ENCODE data around the gene DNAJC10.
"Not testable (repeated sequence)": the region's sequence is repeated elsewhere in the genome, so short reads cannot be mapped to it uniquely, and the experiment has no call there.

DNAJC10 gene

DNA sequence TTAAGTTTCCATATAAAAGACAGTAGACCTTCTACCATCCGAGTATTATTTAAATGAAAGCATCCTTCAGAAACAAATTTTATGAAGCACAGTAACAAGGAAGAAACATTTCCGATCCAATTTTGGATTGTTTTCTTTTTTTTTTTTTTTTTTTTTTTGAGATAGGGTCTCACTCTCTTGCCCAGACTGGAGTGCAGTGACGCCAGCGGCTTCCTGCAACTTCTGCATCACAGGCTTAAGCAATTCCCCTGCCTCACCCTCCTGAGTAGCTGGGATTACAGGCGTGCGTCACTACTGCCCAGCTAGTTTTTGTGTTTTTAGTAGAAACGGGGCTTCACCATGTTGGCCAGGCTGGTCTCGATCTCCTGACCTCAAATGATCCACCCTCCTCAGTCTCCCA is 3.1 kb downstream of the DNAJC10 start:
- DNase-seq (ENCODE audit: extremely low read depth in 1 of 2, low read depth in 1 of 2), result not testable (repeated sequence)

DNA sequence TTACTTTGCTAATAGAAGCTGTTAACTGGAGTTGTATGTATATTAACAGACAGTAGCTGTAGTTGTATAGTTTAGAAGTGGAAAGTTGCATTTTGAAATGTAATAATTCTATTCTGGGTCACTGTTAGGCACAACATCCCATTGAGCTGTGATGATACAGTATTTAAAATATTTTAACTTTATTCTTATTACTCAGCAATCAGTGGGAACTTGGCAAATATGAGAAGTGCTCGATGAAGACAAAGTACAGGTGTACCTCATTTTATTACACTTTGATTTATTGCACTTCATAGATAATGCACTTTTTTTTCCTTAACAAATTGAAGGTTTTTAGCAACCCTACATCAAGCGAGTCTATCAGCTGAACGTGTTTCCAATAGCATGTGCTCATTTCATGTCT is 8.6 kb downstream of the DNAJC10 start:
- DNase-seq (ENCODE audit: extremely low read depth in 1 of 2, low read depth in 1 of 2), result no peak

DNA sequence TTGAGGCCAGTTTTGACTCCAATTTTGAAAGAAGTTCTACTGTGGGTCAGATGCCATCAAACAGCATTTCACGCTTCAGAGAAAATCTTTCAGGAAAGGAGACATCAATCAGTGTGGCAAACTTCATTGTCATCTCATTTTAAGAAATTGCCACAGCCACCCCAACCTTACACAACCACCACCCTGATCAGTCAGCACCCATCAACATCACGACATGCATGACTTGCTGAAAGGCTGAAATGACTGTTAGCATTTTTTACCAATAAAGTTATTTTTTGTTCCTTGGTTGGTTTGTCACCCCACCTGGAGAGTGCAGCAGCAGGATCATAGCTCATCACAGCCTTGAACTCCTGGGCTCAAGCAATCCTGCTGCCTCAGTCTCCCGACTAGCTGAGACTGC is 10.4 kb downstream of the DNAJC10 start:
- DNase-seq (ENCODE audit: extremely low read depth in 1 of 2, low read depth in 1 of 2), result no peak

DNA sequence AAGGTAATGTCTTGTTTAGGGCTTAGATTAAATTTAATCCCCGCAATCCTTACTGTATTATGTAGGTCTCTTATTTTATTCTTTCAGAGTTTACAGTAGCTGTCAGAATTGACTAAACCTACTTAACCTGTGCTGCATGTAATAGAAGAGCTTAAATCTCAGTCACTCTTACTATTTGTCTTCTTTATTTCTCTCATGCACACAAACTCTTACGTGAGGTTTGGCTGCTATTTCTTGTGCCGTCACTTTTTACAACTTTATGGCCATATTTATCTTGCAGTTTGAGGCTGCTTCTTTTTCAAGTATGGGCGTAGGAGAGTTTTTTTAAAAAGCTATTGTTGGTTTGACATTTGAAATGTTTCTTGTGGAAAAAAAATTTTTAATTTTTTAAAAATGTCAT is 12.0 kb downstream of the DNAJC10 start:
- no peak for DNase-seq (ENCODE audit: extremely low read depth in 1 of 2, low read depth in 1 of 2)

DNA sequence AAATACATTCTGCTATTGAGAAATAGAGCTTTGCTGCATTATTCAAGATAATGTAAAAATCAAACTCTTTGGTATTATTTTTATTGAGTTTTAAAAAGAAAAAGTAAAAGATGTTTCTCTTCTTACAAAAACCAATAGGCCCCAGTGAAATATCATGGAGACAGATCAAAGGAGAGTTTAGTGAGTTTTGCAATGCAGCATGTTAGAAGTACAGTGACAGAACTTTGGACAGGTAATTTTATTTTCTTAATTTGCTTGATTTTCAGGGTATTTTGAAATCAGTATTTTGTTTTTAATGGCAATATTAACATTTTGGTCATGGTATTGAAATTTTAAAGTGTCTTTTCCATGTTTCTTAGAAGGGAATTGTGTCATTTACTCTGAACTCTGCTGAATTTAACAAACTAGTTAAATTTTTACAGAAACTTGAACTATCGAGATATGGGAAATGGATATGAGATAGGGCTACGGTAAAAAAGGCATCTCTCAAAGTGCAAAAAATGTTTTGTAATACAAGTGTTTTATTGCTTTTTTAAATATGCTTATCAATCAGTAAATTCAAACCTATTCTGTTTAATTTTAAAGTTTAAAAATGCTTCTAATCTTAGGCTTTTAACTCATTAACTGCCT is 13.8 kb downstream of the DNAJC10 start:
- no peak for DNase-seq (ENCODE audit: extremely low read depth in 1 of 2, low read depth in 1 of 2)

DNA sequence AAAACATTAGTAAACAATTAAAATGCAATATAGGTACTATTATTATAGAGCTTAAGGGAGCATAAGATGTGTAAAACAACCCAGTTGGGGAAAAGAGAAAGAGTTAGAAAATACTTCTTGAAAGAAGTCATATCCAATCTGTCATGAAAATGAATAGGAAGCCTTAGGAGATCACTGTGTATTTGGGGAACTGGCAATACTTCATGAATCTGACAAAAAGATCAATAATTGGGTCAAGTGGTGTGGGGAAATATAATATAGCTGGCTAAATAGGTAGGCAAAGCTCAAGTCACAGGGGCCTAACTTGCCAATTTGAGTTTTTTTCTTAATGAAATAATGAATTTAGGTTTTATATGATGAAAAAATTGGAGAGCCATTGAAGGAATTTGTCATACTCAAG is 14.4 kb downstream of the DNAJC10 start:
- DNase-seq (ENCODE audit: extremely low read depth in 1 of 2, low read depth in 1 of 2), result no peak

DNA sequence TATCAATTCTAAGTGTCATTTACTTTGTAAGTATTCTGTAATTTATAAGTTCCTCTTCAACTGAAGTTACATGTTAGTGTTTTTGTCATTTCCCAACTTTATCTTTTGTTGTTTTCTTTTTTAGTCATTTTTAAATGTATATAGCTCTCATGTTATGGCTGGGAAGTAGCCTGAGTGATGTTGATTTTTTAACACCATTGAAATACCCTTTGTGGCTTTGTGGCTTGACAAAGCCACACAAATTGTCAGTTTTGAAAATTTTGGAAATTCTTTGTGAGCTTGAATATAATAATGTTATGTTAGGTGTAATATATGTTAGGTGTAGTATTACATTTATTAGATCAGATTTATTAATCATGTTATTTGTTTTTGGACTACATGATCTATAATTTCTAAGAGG is 16.7 kb downstream of the DNAJC10 start:
- DNase-seq (ENCODE audit: extremely low read depth in 1 of 2, low read depth in 1 of 2), result no peak

DNA sequence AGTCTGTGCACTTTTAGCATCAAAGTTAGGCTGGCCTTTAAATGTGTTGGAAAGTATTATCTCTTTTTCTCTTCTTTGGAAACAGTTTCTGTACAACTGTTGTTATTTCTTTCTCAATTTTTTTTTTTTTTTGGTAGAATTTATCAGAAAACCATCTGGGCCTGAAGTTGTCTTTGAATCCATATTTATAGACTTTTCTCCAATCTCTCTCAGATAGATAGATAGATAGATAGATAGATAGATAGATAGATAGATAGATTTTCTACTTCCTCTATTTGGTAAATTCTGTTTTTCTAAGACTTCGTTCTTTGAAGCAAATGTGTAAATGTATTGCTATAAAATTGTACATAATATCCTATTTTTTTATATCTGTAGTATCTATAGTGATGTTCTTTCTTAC is 17.5 kb downstream of the DNAJC10 start:
- DNase-seq (ENCODE audit: extremely low read depth in 1 of 2, low read depth in 1 of 2), result no peak

DNA sequence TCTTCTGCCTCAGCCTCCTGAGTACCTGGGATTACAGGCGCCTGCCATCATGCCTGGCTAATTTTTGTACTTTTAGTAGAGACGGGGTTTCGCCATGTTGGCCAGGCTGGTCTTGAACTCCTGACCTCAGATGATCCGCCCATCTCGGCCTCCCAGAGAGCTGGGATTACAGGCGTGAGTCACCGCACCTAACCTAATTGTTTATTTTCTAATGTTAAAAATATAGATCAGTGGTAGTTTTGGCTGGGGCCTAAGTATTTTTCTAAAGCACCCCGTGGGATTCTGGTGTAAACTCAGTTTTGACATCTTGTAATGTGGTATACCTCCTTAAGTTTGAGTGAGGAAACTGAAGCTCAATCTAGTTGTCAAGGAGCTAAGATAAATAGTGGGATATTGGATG is 20.8 kb downstream of the DNAJC10 start:
- not testable (repeated sequence) for DNase-seq (ENCODE audit: extremely low read depth in 1 of 2, low read depth in 1 of 2)

DNA sequence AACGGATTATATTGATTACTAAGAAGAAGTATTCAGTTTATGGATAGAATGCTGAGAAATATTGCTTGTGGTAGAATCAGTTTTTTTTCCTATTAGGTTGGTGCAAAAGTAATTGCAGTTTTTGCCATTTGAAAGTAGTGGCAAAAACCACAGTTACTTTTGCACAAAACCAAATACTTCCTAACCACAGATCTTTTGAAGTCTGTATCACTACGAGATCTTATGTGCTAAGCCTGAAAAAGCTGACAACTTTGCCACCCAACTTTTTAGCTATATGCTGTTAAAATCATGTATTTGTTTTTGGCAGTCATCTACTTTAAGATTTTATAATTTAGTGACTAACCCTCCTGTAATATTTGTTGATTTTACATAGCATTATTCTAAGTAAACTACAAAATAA is 24.6 kb downstream of the DNAJC10 start:
- no peak for DNase-seq (ENCODE audit: extremely low read depth in 1 of 2, low read depth in 1 of 2)

DNA sequence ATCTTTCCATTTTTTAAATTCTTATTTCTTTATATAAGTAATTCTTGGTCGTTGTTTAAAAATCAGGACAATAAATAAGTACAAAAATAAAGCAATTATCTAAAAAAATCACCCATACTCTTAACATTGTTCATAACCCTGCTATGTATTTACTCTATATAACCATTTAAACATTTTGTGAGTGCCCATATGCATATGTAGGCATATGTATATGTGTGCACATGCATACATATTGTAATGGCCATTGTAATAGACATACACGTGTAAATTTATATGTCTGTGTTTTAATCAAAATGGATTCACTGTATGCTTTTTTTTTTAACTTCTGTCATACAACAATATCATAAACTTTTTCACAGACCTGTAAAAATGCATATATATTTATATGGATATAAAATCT is 25.6 kb downstream of the DNAJC10 start:
- DNase-seq (ENCODE audit: extremely low read depth in 1 of 2, low read depth in 1 of 2), result no peak

DNA sequence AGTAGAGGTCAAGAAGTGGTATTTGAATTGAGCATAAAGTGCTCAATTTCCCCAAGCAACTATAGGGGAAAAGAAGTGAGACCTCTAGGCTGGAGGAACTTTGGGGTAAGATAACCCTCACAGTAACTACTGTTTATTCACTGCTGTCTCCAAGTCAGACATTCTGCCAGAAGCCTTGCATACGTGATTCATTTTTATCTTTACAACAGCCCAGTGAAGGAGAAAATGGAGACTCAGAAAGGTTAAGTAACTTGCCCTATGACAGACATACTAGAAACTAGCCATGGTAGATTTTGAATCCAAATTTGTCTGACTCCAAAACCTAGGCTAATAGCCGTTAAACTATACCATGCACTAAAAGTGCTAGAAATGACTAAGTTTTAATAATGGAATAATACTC is 28.4 kb downstream of the DNAJC10 start:
- DNase-seq (ENCODE audit: extremely low read depth in 1 of 2, low read depth in 1 of 2), result no peak

DNA sequence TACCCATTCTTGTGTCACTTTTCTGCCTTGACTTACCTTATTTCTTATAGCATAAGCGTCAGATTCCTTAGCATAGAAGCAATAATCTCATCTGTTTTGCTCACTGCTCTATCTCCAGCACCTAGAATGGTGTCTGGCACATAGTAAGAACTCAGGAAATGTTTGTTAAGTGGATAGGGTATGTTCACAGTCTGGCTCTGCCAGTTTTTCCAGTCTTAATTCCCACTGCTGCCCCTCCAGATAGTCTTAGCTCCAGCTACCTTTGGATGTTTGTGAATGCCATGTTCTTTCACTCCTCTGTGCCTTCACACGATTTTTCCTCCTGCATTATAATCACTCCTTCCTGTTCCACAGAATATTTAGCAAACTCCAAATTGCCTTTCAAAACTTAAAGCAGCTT is 29.0 kb downstream of the DNAJC10 start:
- DNase-seq (ENCODE audit: extremely low read depth in 1 of 2, low read depth in 1 of 2), result no peak

DNA sequence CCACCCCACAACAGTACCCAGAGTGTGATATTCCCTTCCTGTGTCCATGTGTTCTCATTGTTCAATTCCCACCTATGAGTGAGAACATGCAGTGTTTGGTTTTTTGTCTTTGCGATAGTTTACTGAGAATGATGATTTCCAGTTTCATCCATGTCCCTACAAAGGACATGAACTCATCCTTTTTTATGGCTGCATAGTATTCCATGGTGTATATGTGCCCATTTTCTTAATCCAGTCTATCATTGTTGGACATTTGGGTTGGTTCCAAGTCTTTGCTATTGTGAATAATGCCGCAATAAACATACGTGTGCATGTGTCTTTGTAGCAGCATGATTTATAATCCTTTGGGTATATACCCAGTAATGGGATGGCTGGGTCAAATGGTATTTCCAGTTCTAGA is 29.8 kb downstream of the DNAJC10 start:
- not testable (repeated sequence) for DNase-seq (ENCODE audit: extremely low read depth in 1 of 2, low read depth in 1 of 2)

DNA sequence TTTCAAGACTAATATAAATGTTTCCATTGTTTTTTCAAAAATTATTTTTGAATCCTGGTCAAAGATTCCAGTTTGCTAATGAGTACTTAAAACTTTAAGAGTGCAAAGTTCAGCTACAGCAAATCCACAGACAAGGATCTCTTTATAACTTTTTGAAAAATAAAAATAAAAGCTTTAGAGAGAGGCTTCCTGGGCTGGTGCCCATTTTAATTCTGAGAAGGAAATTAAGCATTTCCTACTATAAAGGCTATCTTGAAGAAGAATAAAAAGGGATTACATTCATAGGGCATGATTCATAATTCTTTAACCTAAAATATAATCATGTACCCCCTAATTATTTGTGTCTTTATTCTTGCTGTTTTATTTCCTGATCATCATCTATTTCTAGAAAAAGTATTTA is 38.2 kb downstream of the DNAJC10 start:
- DNase-seq (ENCODE audit: extremely low read depth in 1 of 2, low read depth in 1 of 2), result no peak

DNA sequence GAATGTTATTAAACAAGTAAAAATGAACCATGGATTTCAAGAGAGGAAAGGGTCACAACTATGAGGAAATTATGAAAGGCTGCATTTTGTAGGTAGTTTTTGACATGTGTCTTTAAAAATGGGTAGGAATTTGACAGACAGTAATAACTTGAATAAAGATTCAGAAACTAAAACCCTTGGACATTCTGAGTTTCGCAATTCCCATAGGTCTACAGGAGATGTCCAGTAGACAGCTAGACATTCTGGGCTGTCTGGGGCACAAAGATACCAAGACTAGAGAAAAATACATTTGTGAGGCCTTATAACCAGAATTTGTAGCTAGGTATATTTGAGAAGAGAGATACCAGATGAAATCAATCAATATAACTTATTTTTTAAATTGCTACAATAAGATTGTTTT is 42.3 kb downstream of the DNAJC10 start:
- DNase-seq (ENCODE audit: extremely low read depth in 1 of 2, low read depth in 1 of 2), result no peak

DNA sequence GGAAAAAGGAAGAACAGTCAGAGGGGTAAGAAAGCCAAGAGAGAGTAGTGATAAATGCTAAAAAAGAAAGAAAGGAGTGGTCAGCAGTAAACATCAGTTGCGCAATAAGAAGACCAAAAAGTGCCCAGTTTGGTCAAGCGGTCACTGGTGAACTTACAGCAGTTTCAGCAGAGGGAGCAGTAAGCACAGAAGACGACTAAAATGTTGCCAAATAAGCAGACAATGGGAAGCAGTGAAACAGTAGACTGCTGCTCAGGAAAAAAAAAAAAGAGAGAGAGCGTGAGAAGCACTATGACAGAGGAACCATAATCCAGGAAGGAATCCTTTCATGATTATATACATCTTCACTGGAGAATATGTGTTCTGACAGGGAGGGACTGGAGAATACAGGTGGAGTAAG is 45.8 kb downstream of the DNAJC10 start:
- no peak for DNase-seq (ENCODE audit: extremely low read depth in 1 of 2, low read depth in 1 of 2)

DNA sequence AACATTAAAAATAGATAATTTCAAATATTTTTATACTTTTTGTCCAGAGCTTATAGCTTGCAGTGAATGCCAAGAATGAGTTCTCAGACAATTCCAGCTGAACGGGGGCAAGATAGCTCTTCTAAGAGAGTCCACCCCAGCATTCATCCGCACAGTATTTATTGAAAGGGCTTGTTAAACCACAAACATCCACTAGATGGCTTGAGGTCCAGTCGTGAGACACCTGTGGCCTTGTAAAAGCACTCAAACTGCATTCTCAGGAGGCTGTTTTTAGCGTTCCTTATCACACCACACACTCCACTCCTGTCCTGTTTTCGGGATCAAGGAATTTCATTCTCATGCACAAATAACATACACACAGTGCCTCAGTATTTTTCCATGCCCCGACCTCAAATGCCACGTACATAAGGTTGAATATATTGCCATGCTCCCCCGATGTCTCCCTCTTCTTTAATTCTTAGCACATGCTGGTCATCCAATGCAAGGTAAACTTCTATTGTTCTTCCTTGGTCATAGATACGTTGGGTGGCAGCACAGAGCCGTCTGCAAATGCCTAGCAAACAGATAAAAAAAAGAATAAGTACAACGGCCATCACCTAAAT is 47.4 kb downstream of the DNAJC10 start:
- no peak for DNase-seq (ENCODE audit: extremely low read depth in 1 of 2, low read depth in 1 of 2)

DNA sequence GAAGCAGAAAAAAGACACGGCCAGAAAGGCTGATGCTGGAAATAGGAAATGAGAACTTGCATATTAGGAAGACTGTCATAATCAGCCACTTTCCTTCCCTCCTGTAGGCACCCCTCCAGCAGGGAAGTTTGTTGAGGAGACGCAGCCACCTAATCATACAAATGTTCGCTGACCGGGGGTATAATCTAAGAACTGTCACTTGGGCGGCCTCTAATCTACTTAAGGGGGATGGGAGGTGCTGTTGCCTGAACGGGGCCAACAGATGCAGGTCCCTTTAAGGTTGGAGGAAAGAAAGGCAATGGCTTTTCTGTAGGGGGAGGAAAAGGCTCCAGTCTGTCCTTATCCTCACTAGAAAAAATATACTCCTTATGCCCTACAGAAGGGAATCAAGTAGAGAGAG is 50.6 kb downstream of the DNAJC10 start:
- DNase-seq (ENCODE audit: extremely low read depth in 1 of 2, low read depth in 1 of 2), result no peak

DNA sequence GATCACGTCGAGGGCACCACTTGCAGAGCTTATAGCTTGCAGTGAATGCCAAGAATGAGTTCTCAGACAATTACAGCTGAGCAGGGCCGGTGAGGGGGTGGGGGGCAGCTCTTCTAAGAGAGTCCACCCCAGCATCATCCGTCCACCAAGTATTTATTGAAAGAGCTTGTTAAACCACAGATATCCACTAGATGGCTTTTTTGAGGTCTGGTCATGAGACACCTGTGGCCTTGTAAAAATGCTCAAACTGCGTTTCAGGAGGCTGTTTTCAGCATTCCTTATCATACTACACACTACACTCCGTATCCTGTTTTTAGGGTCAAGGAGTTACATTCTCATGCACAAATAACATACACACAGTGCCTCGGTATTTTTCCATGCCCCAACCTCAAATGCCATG is 51.5 kb downstream of the DNAJC10 start:
- no peak for DNase-seq (ENCODE audit: extremely low read depth in 1 of 2, low read depth in 1 of 2)

DNA sequence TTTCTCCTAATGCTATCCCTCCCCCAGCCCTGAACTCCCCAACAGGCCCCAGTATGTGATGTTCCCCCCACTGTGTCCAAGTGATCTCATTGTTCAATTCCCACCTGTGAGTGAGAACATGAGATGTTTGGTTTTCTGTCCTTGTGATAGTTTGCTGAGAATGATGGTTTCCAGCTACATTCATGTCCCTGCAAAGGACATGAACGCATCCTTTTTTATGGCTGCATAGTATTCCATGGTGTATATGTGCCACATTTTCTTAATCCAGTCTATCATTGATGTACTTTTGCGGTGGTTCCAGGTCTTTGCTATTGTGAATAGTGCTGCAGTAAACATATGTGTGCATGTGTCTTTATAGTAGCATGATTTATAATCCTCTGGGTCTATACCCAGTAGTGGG is 52.9 kb downstream of the DNAJC10 start:
- not testable (repeated sequence) for DNase-seq (ENCODE audit: extremely low read depth in 1 of 2, low read depth in 1 of 2)

DNA sequence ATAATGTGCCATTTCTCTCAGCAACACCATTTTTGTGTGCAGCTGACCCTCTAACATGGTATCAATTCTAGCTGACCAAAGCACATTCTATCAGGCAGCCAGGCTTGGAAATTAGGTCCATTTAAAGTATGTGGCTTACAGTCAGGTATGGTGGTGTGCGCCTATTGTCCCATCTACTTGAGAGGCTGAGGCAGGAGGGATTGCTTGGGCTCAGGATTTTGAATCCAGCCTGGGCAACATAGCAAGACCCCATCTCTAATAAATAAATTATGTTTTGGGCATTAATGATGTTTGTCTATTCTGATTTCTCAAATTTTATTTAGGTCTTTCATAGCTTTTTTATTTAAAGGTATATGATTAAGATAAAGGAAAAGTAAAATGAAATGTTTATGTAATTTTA is 63.3 kb downstream of the DNAJC10 start:
- DNase-seq (ENCODE audit: extremely low read depth in 1 of 2, low read depth in 1 of 2), result no peak

DNA sequence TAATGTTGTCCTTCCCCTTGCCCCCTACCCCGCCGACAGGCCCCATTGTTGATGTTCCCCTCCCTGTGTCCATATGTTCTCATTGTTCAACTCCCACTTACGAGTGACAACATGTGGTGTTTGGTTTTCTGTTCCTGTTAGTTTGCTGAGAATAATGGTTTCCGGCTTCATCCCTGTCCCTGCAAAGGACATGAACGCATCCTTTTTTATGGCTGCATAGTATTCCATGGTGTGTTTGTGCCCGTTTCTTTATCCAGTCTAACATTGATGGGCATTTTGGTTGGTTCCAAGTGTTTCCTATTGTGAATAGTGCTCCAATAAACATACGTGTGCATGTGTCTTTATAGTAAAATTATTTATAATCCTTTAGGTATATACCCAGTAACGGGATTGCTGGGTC is 65.0 kb downstream of the DNAJC10 start:
- not testable (repeated sequence) for DNase-seq (ENCODE audit: extremely low read depth in 1 of 2, low read depth in 1 of 2)
